GM10266 (cell line): ENCODE results near the gene CCL22.

Experiments
- DNase-seq: peaks from one replicate; pipeline ENCODE4 v3.0.0; 2012; ENCODE audit errors: extremely low spot score
- TF ChIP-seq, protein P1 (sequence below): IDR thresholded peaks from 2 replicates; pipeline ENCODE4 v1.5.1; 2012; ENCODE audit warnings: mild to moderate bottlenecking, low read depth; ENCODE audit not compliant: control insufficient read depth, insufficient read depth; ENCODE audit errors: missing control alignments

CCL22 gene

DNA sequence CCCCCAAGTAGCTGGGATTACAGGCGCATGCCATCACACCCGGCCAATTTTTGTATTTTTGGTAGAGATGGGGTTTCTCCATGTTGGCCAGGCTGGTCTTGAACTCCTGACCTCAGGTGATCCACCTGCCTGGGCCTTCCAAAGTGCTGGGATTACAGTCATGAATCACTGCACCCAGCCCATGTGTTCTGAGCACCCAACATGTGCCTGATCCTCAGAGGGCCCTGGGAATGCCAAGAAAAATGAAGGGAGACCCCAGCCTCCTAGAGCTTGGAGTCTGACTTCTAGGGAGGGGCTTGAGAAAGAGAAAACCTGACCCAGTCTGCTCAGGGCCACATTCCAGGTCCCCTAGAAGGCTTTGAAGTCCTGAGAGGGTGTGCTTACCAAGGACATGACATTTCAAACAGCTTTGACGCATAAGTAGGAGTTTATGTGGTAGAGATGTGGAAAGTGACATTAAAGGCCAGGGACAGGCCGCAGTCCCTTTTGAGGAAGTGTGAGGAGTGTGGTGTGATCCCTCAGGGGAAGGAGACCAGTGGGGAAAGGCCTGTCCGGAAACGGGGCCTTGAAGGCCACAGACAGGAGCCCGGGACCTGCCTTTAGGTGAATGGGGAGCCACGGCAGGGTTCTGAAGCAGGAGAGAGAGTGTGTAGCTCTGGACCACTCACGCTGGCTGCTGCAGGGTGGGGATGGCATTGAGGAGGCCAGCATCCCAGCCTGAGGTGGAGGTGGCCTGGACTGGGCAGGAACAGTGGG is 1.1 kb upstream of the CCL22 start:
- DNase-seq, result peak; percentile 40
- TF ChIP-seq, protein P1, sequence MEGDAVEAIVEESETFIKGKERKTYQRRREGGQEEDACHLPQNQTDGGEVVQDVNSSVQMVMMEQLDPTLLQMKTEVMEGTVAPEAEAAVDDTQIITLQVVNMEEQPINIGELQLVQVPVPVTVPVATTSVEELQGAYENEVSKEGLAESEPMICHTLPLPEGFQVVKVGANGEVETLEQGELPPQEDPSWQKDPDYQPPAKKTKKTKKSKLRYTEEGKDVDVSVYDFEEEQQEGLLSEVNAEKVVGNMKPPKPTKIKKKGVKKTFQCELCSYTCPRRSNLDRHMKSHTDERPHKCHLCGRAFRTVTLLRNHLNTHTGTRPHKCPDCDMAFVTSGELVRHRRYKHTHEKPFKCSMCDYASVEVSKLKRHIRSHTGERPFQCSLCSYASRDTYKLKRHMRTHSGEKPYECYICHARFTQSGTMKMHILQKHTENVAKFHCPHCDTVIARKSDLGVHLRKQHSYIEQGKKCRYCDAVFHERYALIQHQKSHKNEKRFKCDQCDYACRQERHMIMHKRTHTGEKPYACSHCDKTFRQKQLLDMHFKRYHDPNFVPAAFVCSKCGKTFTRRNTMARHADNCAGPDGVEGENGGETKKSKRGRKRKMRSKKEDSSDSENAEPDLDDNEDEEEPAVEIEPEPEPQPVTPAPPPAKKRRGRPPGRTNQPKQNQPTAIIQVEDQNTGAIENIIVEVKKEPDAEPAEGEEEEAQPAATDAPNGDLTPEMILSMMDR, result no peak

DNA sequence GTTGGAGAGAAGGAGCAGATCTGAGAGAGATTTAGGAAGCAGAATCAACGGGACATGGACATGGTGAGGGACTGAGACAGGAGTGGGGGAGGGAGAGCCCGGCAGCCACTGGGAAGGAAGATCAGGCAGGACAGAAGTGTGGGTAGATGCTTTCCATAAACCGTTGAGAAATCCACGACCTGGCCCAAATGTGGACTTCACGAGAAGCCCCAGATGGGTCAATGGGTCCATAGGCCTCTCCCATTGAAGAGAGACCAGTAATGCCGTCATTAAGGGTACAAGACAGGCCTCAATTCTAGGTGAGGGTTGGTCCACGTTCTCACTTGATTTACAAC is 530 bp upstream of the CCL22 start:
- TF ChIP-seq, protein P1, result no peak
- no peak for DNase-seq

DNA sequence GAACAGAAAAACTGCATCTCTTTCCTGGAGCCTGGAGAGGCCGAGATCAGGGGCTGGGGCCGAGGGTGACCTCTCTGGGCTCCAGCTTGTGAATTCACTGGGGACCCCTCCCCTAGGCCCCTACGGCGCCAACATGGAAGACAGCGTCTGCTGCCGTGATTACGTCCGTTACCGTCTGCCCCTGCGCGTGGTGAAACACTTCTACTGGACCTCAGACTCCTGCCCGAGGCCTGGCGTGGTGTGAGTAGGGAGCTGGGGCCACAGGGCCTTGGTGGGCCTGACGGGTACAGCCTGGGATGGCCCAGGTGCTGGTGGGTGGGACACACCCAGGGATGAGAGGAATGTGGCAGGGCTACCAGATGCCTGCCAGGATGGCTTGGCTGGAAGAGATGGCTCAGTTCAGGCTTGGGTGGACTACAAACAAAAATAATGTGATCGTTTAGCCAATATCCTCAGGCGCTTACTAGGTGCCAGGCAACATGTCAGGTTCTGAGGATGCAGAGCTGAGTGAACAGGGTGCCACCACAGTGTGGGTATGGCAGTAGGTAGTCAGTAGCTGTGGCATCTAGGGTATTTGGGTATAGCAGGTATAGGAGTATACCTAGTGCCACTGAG is 1.8 kb downstream of the CCL22 start:
- TF ChIP-seq, protein P1, result no peak
- DNase-seq, result no peak

DNA sequence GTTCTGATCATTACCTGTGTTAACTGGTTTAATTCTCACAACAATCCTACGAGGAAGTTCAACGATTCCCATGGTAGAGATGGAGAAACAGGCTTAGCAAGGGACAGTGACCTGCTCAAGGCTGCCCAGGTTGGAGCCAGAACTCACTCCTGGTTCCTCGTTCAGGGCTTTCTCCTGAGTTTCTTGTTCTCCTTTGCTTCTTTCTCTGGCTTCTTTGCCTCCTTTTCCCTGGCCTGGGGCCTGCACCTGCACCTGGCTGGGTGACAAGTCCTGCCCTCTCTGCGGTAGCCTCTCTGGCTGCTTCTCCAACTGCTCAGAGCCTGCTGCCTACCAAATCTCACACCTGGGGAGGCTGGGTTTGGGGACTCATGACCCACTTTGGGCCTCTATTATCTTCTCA is 2.8 kb downstream of the CCL22 start:
- DNase-seq, result no peak
- TF ChIP-seq, protein P1, result no peak

DNA sequence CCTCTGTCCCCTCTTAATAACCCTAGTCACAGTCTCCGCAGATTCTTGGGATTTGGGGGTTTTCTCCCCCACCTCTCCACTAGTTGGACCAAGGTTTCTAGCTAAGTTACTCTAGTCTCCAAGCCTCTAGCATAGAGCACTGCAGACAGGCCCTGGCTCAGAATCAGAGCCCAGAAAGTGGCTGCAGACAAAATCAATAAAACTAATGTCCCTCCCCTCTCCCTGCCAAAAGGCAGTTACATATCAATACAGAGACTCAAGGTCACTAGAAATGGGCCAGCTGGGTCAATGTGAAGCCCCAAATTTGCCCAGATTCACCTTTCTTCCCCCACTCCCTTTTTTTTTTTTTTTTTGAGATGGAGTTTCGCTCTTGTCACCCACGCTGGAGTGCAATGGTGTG is 5.6 kb downstream of the CCL22 start:
- no peak for DNase-seq
- TF ChIP-seq, protein P1, result no peak

DNA sequence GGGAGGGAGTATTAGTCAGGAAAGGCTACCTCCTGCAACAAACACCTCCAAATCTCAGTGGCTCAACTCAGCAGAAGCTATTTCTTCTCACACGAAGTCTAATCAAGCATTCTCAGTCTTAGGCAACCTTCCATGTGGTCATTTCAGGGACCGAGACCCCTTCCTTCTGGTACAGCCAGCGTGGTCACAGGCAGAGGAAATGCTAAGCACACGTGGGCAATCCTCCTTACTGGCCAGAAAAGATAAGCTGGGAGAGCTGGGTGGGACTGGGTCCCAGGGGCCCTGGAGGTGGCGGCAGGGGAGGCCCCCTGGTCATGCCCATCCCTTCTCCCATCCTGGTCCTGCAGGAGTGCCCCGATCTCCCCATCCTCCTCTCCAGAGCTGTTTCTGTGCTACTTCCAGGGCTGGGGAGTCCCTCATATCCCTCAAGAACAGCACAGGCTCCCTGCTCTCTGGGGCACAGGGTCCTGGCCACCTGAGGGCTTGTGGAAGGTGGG is 8.0 kb downstream of the CCL22 start:
- DNase-seq, result no peak

More for the DNA sequence above, 8.0 kb downstream of the CCL22 start:
- TF ChIP-seq, protein P1, result no peak
